Measurements from ENCODE around the gene THBS2. TPM values are rescaled to one million over a fixed set of nuclear protein-coding genes. Genes with fewer than 3 reads are reported as not detected.

The THBS2 gene
- total RNA-seq, 2 experiments from 2014 or later = not detected

DNA sequence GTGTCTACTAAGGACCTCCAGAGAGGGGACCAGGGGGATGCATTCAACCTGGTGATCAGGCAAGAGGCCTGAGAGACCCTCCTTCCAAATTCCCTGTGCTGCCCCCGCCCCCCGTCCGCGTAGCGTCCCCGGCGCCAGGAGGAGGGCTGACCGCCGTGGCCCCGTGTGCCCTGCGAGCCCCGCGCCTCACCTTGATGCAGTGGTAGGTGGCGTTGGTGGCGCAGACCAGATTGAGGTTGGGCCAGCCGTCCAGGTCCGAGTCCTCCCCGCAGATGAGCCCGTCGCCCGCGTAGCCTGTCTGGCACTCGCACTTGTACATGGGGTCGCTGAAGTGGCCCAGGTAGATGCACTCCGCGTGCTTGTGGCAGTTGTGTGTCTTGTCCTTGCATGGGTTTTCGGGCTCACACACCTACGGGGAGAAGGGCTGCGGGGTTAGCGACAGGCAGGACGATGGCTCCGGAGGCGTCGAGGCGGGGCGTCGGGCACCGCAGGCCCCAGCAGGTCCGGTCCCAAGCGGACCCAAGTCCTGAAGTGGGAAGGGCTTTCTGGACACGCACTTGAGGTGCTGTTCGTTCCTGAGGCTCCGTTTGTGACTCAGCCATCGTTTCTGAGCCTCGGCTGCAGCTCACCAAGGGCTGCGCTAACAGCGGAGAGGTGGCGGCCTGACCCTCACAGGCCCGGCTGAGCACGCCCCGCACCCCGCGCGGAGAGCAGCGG is 21.7 kb downstream of the THBS2 start:
- Histone ChIP-seq H2AFZ (ENCODE audit: low read length) (no peak overlapping the region), H3K4me3 (ENCODE audit: low read depth, low read length, poor library complexity, severe bottlenecking) (no peak overlapping the region), H3K36me3 (ENCODE audit: insufficient read depth, low read length) (no peaks in the 10 kb centered on the region), H3K9me2 (ENCODE audit: insufficient read depth, low read length) (no peaks in the 10 kb centered on the region), H3K4me2 (ENCODE audit: low read length) (no peak overlapping the region), H3K79me2 (ENCODE audit: insufficient read depth, low read depth, low read length) (no peaks in the 10 kb centered on the region), H4K20me1 (ENCODE audit: insufficient read depth, low read length) (no peaks in the 10 kb centered on the region), H3K4me1 (ENCODE audit: insufficient read depth, low read length, poor library complexity, severe bottlenecking) (no peaks in the 10 kb centered on the region), H3K9me3 (ENCODE audit: low read length) (peaks cover 13% of the 10 kb centered on the region; the same call in 1 of the 2 replicates), H3K27ac (ENCODE audit: low read depth, low read length, poor library complexity, severe bottlenecking) (no peak overlapping the region)
- DNase-seq (ENCODE audit: low spot score) = no peak
- POLR2A ChIA-PET = no interaction called here
- no TSS peak for BruUV-seq (replicated peaks)
- no peak for TF ChIP-seq EZH2phosphoT487 (IDR thresholded peaks at IDR 0.05; ENCODE audit: borderline replicate concordance, low read depth, low read length)
- TF ChIP-seq, protein P1, sequence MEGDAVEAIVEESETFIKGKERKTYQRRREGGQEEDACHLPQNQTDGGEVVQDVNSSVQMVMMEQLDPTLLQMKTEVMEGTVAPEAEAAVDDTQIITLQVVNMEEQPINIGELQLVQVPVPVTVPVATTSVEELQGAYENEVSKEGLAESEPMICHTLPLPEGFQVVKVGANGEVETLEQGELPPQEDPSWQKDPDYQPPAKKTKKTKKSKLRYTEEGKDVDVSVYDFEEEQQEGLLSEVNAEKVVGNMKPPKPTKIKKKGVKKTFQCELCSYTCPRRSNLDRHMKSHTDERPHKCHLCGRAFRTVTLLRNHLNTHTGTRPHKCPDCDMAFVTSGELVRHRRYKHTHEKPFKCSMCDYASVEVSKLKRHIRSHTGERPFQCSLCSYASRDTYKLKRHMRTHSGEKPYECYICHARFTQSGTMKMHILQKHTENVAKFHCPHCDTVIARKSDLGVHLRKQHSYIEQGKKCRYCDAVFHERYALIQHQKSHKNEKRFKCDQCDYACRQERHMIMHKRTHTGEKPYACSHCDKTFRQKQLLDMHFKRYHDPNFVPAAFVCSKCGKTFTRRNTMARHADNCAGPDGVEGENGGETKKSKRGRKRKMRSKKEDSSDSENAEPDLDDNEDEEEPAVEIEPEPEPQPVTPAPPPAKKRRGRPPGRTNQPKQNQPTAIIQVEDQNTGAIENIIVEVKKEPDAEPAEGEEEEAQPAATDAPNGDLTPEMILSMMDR (conservative IDR thresholded peaks at IDR 0.05; ENCODE audit: low read length) = no peak
- CTCF ChIA-PET (ENCODE audit: unreplicated experiment) = no interaction called here
- intact Hi-C loops (cut with micrococcal nuclease; ENCODE audit: unreplicated experiment) = no loop called here

DNA sequence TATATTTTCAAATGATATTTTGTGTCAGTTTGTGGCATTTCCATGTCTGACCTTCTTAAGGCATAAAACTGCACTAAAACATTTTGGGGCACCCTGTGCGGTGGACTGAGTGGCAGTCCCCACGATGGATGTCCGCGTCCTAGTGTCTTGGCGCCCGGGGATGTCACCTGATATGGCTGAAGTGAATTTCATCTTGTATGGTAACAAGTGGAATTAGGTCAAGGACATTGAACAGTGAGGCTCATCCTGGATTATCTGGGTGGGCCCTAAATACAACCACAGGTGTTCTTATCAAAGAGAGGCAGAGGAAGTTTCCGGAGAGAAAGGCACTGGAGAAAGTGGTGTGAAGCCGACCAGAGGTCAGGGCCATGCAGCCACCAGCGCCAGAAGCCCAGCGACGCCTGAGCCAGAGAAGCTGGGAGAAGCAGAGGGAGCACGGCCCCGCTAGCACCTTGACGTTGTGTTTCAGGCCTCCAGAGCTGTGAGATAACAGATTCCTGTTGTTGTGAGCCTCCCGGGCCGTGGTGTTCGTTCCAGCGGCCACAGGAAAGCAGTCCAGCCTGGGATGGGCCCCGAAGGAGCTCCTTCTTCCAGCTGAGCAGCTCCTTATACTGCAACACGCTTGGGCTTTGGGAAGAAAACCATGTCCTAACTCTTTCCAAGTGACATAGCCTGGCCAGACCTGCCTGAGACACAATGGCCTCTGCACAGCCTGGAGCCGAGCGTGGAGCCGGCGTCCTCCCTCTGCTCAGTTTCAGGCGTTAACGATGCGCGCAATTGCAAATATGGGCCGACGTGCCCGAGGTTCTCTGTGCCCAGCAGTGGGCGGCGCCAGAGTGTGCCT is 22.5 kb downstream of the THBS2 start:
- Histone ChIP-seq H4K20me1 (ENCODE audit: insufficient read depth, low read length) (no peaks in the 10 kb centered on the region), H3K9me2 (ENCODE audit: insufficient read depth, low read length) (no peaks in the 10 kb centered on the region), H3K4me2 (ENCODE audit: low read length) (no peak overlapping the region), H3K27ac (ENCODE audit: low read depth, low read length, poor library complexity, severe bottlenecking) (no peak overlapping the region), H3K4me1 (ENCODE audit: insufficient read depth, low read length, poor library complexity, severe bottlenecking) (no peaks in the 10 kb centered on the region), H3K36me3 (ENCODE audit: insufficient read depth, low read length) (no peaks in the 10 kb centered on the region), H3K9me3 (ENCODE audit: low read length) (peaks cover 13% of the 10 kb centered on the region; the same call in 1 of the 2 replicates), H2AFZ (ENCODE audit: low read length) (no peak overlapping the region), H3K79me2 (ENCODE audit: insufficient read depth, low read depth, low read length) (no peaks in the 10 kb centered on the region), H3K4me3 (ENCODE audit: low read depth, low read length, poor library complexity, severe bottlenecking) (no peak overlapping the region)
- no TSS peak for BruUV-seq (replicated peaks)
- POLR2A ChIA-PET = no interaction called here
- CTCF ChIA-PET (ENCODE audit: unreplicated experiment) = no interaction called here
- TF ChIP-seq, protein P1 (conservative IDR thresholded peaks at IDR 0.05; ENCODE audit: low read length) = no peak
- TF ChIP-seq EZH2phosphoT487 (IDR thresholded peaks at IDR 0.05; ENCODE audit: borderline replicate concordance, low read depth, low read length) = no peak
- intact Hi-C loops (cut with micrococcal nuclease; ENCODE audit: unreplicated experiment) = no loop called here
- DNase-seq (ENCODE audit: low spot score) = no peak

DNA sequence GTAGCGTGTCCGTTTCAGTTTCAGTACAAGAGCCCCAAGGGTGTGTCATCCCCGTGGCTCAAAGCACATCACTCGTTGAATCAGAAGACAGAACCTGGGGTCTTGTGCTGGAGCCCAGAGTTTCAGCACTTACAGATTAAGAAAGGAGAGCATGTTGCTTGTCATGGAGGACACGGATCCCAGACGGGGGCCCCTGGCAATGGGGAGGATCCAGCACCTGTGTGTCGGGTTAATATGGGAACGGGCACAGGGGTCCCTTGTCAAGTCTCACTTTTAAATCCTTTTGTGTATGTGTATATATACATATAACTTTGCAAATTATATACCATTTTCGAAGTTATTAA is 23.4 kb downstream of the THBS2 start:
- peaks cover 13% of the 10 kb centered on the region; the same call in 1 of the 2 replicates for H3K9me3 ChIP-seq (ENCODE audit: low read length)
- H3K79me2 ChIP-seq (ENCODE audit: insufficient read depth, low read depth, low read length) = no peaks in the 10 kb centered on the region
- H4K20me1 ChIP-seq (ENCODE audit: insufficient read depth, low read length) = no peaks in the 10 kb centered on the region
- DNase-seq (ENCODE audit: low spot score) = no peak
- no peak overlapping the region for H3K4me2 ChIP-seq (ENCODE audit: low read length)
- H3K36me3 ChIP-seq (ENCODE audit: insufficient read depth, low read length) = no peaks in the 10 kb centered on the region
- TF ChIP-seq, protein P1 (conservative IDR thresholded peaks at IDR 0.05; ENCODE audit: low read length) = no peak
- no peak overlapping the region for H2AFZ ChIP-seq (ENCODE audit: low read length)
- no peaks in the 10 kb centered on the region for H3K4me1 ChIP-seq (ENCODE audit: insufficient read depth, low read length, poor library complexity, severe bottlenecking)
- H3K27ac ChIP-seq (ENCODE audit: low read depth, low read length, poor library complexity, severe bottlenecking) = no peak overlapping the region
- ChIA-PET POLR2A (no interaction called here), CTCF (ENCODE audit: unreplicated experiment) (no interaction called here)
- intact Hi-C loops (cut with micrococcal nuclease; ENCODE audit: unreplicated experiment) = no loop called here
- H3K9me2 ChIP-seq (ENCODE audit: insufficient read depth, low read length) = no peaks in the 10 kb centered on the region
- H3K4me3 ChIP-seq (ENCODE audit: low read depth, low read length, poor library complexity, severe bottlenecking) = no peak overlapping the region
- no TSS peak for BruUV-seq (replicated peaks)

Data from OCI-LY7 (cell line).